HG03066 (cell line): ENCODE measurements around the gene FNDC5.

Experiments
- ATAC-seq: cut with Tn5 transposase; IDR thresholded peaks from one replicate; pipeline ENCODE4 v1.9.1; 2021; ENCODE audit warnings: low read depth; ENCODE audit not compliant: unreplicated experiment

The FNDC5 gene

DNA sequence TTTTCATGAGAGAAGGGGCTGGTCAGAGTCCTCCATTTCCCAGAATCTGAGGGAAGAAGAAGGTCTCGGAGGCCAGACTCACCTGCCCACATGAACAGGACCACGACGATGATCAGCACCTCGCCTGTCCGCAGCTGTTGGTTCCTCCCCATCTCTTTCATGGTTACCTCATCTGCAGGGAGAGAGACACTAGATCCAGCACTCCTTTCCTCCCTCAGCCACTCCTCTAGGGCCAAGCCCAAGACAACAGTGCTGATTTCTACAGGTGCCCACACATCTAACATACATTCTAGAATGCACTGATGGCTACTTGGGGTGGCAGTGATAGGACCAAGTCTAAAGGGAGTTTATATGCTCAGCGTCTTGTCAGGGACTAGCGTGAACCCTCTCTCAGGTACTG is 3.0 kb downstream of the FNDC5 start:
- ATAC-seq = no peak

- no peak for ATAC-seq
Observed at GRCh38 chr1:32867151-32867550, 3.6 kb downstream of the FNDC5 start.

- ATAC-seq = no peak
Observed at GRCh38 chr1:32865639-32866405, 4.9 kb downstream of the FNDC5 start.

- ATAC-seq = no peak
Observed at GRCh38 chr1:32864375-32865019, 6.2 kb downstream of the FNDC5 start.

DNA sequence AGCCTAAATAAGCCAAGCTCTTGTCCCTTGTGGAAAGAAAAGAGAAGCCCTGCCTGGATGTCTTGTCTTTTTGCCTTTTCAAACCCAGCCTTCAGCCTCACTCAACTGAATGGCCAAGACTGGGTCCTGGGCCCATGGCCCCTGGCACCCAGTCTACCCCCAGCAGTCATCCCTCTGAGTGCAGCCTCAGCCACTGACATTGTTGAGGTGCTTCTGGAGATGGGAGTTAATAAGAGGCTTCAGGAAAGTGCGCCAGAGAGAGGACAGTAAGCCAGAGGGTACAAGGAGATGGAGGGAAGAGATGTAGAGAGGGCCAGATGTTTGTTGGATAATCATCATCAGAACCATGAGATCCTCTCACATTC is 6.8 kb downstream of the FNDC5 start:
- no peak for ATAC-seq

DNA sequence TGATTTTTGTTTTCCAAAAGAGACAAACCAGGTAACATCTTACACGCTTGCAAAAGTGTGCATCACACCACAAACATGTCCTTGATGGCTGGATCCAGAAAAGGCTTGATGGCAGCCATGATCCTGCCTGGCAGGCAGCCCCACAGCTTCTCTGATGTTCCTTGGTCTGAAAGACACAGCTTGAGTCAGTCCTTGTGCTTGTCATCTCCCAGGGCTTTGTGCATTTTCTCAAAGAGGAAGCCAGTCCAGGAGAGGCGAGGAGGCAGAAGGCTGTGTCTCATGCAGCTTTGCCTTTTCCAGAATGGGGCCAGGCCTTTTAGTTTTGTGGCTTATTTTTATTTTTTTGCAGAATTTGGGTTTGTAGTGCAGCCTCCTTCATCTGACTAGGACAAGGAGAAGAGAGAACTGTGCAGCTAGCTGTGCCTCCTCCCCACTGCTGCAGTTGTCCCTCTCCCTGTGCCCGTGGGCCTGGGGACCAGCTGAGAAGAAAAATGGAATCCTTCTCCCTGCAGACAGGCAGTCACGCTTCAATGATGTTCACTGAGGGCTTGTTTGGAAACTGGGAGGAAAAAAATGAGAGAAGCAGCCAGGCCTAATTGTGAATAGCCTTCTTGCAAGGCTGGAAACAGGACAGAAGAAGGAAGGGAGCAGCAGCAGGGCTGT is 7.4 kb downstream of the FNDC5 start:
- no peak for ATAC-seq

- no peak for ATAC-seq
Observed at GRCh38 chr1:32861904-32862695, 8.6 kb downstream of the FNDC5 start.

GRCh38 chr1:32860566-32860965 is 10.1 kb downstream of the FNDC5 start:
- ATAC-seq = no peak

DNA sequence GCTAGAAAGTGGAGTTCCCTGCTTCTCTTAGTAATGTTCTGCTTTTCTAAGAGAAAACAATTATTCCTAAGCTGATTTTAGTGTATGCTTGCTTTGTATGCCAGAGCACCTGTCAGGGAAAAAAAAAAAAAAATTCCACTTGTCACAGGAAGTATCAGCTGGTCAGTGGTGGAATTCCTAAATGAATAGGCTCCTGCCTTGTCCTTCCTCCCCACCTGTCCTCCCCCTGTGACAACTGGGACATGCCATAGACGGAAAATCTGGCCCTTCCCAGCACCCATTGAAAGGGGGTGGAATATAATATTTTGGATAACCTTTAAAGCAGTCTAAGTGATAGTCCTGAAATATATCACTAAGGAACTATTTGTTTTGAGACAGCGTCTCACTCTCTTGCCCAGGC is 10.8 kb downstream of the FNDC5 start:
- ATAC-seq = no peak

GRCh38 chr1:32858791-32859190 is 11.9 kb downstream of the FNDC5 start:
- ATAC-seq = no peak

GRCh38 chr1:32858136-32858535 is 12.6 kb downstream of the FNDC5 start:
- no peak for ATAC-seq

GRCh38 chr1:32855861-32856617 is 14.7 kb downstream of the FNDC5 start:
- ATAC-seq = no peak

- no peak for ATAC-seq
Observed at GRCh38 chr1:32848354-32849063, 22.2 kb downstream of the FNDC5 start.

- ATAC-seq = no peak
Observed at GRCh38 chr1:32831878-32832277, 38.8 kb downstream of the FNDC5 start.

DNA sequence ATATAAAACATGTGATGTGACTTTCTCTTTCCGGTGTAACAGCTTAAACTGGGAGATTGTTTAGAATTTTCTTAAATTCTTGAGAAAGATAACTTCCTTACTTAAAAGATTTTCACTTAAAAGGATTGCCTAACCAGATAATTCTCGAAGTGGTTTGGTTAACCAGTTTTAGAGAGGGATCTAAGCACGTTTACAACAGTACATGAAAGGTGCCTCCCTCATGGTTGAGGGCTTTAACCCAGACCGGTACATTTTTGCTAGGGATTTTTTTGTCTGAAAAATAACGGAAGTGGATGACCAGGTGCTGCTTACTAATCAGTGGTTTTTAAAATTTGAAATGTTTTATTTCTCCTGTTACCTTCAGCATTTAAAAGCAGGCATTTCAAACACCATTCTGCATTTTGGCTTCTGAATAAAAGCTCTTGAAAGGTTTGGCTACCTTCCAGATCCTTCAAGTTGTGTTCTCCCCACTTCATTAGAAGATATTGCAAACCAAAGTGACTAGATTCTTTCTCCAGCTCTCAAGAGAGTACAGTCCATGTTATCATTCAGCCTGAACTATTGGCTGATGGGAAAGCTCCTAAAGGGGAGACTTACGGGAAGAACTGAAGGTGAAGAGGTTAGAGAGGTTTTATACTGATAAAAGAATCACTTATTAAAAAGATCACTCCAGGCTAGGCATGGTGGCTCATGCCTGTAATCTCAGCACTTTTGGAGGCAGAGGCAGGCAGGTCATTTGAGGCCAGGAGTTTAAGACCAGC is 40.4 kb downstream of the FNDC5 start:
- no peak for ATAC-seq

- no peak for ATAC-seq
Observed at GRCh38 chr1:32828341-32828740, 42.4 kb downstream of the FNDC5 start.

DNA sequence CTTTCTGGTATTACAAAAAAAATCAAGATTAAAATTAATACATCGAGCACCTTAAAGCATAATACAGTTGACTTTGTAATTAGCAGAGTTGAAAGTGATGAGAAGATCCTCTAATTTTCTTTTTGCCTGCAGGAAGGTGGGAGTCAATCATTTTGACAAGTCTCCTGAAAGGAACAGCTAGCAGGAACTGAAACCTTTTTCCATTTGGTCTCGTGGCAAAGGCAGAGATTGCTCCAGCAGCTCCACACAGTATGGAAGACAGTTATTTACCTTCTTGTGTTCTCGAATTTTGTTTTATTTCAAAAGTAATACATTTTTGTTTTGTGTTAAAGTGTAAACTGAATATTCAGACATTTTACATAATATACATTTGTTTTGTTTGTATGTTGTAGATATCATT is 45.5 kb downstream of the FNDC5 start:
- no peak for ATAC-seq

- peak; percentile 47 for ATAC-seq
Observed at GRCh38 chr1:32818804-32819541, 51.7 kb downstream of the FNDC5 start.
